ENCODE measurements around the gene ALG9. TPM values are rescaled to one million over a fixed set of nuclear protein-coding genes. Genes with fewer than 3 reads are reported as not detected.

Gene ALG9
- polyA plus RNA-seq, 1 donor (not counting 4 experiments of a cell fraction or from before 2014, with no cell fraction given): 27.2 TPM

DNA sequence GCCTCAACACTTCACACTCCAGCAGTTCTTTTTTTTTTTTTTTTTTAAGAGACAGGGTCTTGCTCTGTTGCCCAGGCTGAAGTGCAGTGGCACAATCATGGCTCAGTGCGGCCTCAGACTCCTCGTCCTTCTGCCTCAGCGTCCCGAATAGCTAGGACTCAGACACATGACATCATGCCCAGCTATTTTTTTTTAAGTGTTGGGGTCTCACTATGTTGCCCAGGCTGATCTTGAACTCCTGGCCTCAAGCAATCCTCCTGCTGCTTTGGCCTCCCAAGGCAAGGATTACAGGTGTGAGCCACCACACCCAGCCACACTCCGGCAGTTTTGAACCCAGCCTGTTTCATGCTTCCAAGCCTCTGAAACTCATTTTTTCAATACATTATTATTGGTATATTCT is 108.9 kb downstream of the ALG9 start:
- peaks cover 11% of the 10 kb centered on the region for H3K4me1 ChIP-seq (ENCODE audit: control insufficient read depth, extremely low read depth, insufficient read depth, low read length)
- H3K9ac ChIP-seq (ENCODE audit: control insufficient read depth, extremely low read depth, insufficient read depth, low read length): no peak overlapping the region
- H4K20me1 ChIP-seq (ENCODE audit: control insufficient read depth, extremely low read depth, insufficient read depth, low read length): no peaks in the 10 kb centered on the region
- no peak for DNase-seq (ENCODE audit: low read depth, low spot score)
- no peak overlapping the region for H3K4me2 ChIP-seq (ENCODE audit: control insufficient read depth, extremely low read depth, insufficient read depth, low read depth, low read length)
- no peak overlapping the region for H3K4me3 ChIP-seq (ENCODE audit: control insufficient read depth in 2 of 3, extremely low read depth in 1 of 3, insufficient read depth in 2 of 3, low read depth in 1 of 3, low read length in 3 of 3)
- H3K36me3 ChIP-seq (ENCODE audit: control insufficient read depth in 2 of 2, extremely low read depth in 1 of 2, insufficient read depth in 2 of 2, low read length in 2 of 2): peaks cover 10 to 32% of the 10 kb centered on the region in 2 experiments
- no peaks in the 10 kb centered on the region for H3K9me1 ChIP-seq (ENCODE audit: control insufficient read depth, extremely low read depth, insufficient read depth, low read length)
- TF ChIP-seq, protein P1, sequence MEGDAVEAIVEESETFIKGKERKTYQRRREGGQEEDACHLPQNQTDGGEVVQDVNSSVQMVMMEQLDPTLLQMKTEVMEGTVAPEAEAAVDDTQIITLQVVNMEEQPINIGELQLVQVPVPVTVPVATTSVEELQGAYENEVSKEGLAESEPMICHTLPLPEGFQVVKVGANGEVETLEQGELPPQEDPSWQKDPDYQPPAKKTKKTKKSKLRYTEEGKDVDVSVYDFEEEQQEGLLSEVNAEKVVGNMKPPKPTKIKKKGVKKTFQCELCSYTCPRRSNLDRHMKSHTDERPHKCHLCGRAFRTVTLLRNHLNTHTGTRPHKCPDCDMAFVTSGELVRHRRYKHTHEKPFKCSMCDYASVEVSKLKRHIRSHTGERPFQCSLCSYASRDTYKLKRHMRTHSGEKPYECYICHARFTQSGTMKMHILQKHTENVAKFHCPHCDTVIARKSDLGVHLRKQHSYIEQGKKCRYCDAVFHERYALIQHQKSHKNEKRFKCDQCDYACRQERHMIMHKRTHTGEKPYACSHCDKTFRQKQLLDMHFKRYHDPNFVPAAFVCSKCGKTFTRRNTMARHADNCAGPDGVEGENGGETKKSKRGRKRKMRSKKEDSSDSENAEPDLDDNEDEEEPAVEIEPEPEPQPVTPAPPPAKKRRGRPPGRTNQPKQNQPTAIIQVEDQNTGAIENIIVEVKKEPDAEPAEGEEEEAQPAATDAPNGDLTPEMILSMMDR (optimal IDR thresholded peaks at IDR 0.05 in 1 of 3, IDR thresholded peaks at IDR 0.05 in 1 of 3, conservative IDR thresholded peaks at IDR 0.05 in 1 of 3; ENCODE audit: extremely low read depth in 1 of 3, insufficient read depth in 2 of 3, low read length in 3 of 3): no peak
- no peak for TF ChIP-seq EZH2 (IDR thresholded peaks at IDR 0.05; ENCODE audit: low read length)
- H3K27me3 ChIP-seq (ENCODE audit: control insufficient read depth, extremely low read depth, insufficient read depth, low read length): no peaks in the 10 kb centered on the region
- no peak overlapping the region for H3K27ac ChIP-seq (ENCODE audit: control insufficient read depth, insufficient read depth, low read length)
- H3K9me3 ChIP-seq (ENCODE audit: control insufficient read depth, low read depth, low read length): no peaks in the 10 kb centered on the region
- FAIRE-seq: no peak
- H2AFZ ChIP-seq (ENCODE audit: control insufficient read depth, low read length): no peak overlapping the region
- H3K79me2 ChIP-seq (ENCODE audit: control insufficient read depth, insufficient read depth, low read length): peaks cover 23% of the 10 kb centered on the region
- dilution Hi-C loops (cut with MboI; ENCODE audit: extremely low pct_ligation_motif_present, low sequenced_read_pairs): no loop called here

DNA sequence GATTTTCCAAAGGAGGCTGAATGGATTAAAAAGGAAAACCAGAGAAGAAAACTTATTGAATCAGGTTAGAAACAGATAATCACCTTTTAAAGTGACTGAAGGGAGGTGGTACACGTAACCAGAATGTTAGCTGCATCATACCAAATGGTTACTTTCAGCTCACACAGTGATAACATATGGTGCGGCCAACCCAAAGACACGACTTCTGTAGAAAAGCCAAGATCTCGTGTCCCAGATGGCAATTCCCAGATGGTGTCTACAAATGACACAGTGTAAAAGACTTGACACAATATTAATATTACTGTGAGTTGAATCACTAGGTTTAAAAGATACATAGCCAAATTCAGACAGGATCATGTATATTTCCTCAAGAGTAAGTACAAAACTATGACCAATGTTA is 110.3 kb downstream of the ALG9 start:
- H3K9me1 ChIP-seq (ENCODE audit: control insufficient read depth, extremely low read depth, insufficient read depth, low read length): no peaks in the 10 kb centered on the region
- no peak overlapping the region for H2AFZ ChIP-seq (ENCODE audit: control insufficient read depth, low read length)
- DNase-seq (ENCODE audit: low read depth, low spot score) (no peak), FAIRE-seq (no peak)
- no peak overlapping the region for H3K4me2 ChIP-seq (ENCODE audit: control insufficient read depth, extremely low read depth, insufficient read depth, low read depth, low read length)
- no peaks in the 10 kb centered on the region for H3K9me3 ChIP-seq (ENCODE audit: control insufficient read depth, low read depth, low read length)
- H3K79me2 ChIP-seq (ENCODE audit: control insufficient read depth, insufficient read depth, low read length): peaks cover 22% of the 10 kb centered on the region
- no peak overlapping the region for H3K4me3 ChIP-seq (ENCODE audit: control insufficient read depth in 2 of 3, extremely low read depth in 1 of 3, insufficient read depth in 2 of 3, low read depth in 1 of 3, low read length in 3 of 3)
- H3K4me1 ChIP-seq (ENCODE audit: control insufficient read depth, extremely low read depth, insufficient read depth, low read length): peaks cover 5% of the 10 kb centered on the region
- dilution Hi-C loops (cut with MboI; ENCODE audit: extremely low pct_ligation_motif_present, low sequenced_read_pairs): no loop called here
- peaks cover 10 to 32% of the 10 kb centered on the region in 2 experiments for H3K36me3 ChIP-seq (ENCODE audit: control insufficient read depth in 2 of 2, extremely low read depth in 1 of 2, insufficient read depth in 2 of 2, low read length in 2 of 2)
- H4K20me1 ChIP-seq (ENCODE audit: control insufficient read depth, extremely low read depth, insufficient read depth, low read length): no peaks in the 10 kb centered on the region
- no peaks in the 10 kb centered on the region for H3K27me3 ChIP-seq (ENCODE audit: control insufficient read depth, extremely low read depth, insufficient read depth, low read length)
- no peak for TF ChIP-seq EZH2 (IDR thresholded peaks at IDR 0.05; ENCODE audit: low read length)
- TF ChIP-seq, protein P1 (optimal IDR thresholded peaks at IDR 0.05 in 1 of 3, IDR thresholded peaks at IDR 0.05 in 1 of 3, conservative IDR thresholded peaks at IDR 0.05 in 1 of 3; ENCODE audit: extremely low read depth in 1 of 3, insufficient read depth in 2 of 3, low read length in 3 of 3): no peak
- no peak overlapping the region for H3K9ac ChIP-seq (ENCODE audit: control insufficient read depth, extremely low read depth, insufficient read depth, low read length)
- H3K27ac ChIP-seq (ENCODE audit: control insufficient read depth, insufficient read depth, low read length): no peak overlapping the region
